Breast epithelium (tissue), 3 donors: ENCODE measurements around the gene RAB27A.

ENCODE experiments used
- CTCF ChIP-seq, 3 donors: fragments of 450-650 bp; IDR thresholded peaks; one replicate each; pipeline ENCODE4 v1.5.1; 2016 to 2017; ENCODE audit warnings: antibody characterized with exemption in 3 of 3, mild to moderate bottlenecking in 3 of 3, moderate library complexity in 3 of 3
- POLR2A ChIP-seq: fragments of 450-650 bp; IDR thresholded peaks from one replicate; pipeline ENCODE4 v1.6.1; 2016; ENCODE audit warnings: antibody characterized with exemption, mild to moderate bottlenecking, moderate library complexity
- POLR2AphosphoS5 ChIP-seq, 3 donors: sonication (generic); formaldehyde crosslinking; IDR thresholded peaks; one replicate each; pipeline ENCODE4 v1.6.1; 2017; ENCODE audit warnings: antibody characterized with exemption in 3 of 3

- no peak for TF ChIP-seq POLR2AphosphoS5 (IDR thresholded peaks at IDR 0.05)
- TF ChIP-seq CTCF (IDR thresholded peaks at IDR 0.05): no peak
- TF ChIP-seq POLR2A: no peak
Measured at GRCh38 chr15:55270291-55270690, 19.3 kb downstream of the RAB27A start.
